HEK293T (cell line): ENCODE results near the gene HMCN2.

ENCODE experiments used
- ARNT ChIP-seq: fragments of 450-650 bp; IDR thresholded peaks from 2 replicates; pipeline ENCODE4 v1.6.1; 2017; ENCODE audit warnings: mild to moderate bottlenecking
- BHLHE40 ChIP-seq: fragments of 450-650 bp; IDR thresholded peaks from 2 replicates; pipeline ENCODE4 v1.6.1; 2016; ENCODE audit warnings: mild to moderate bottlenecking, moderate library complexity, borderline replicate concordance
- CTBP1 ChIP-seq: fragments of 450-650 bp; IDR thresholded peaks from 2 replicates; pipeline ENCODE4 v1.6.1; 2016; ENCODE audit warnings: borderline replicate concordance
- ELF4 ChIP-seq: fragments of 450-650 bp; IDR thresholded peaks from 2 replicates; pipeline ENCODE4 v1.6.1; 2017; ENCODE audit warnings: antibody characterized with exemption
- FOXA1 ChIP-seq: fragments of 450-650 bp; IDR thresholded peaks from 2 replicates; pipeline ENCODE4 v1.6.1; 2016; ENCODE audit warnings: mild to moderate bottlenecking
- FOXK2 ChIP-seq: fragments of 450-650 bp; IDR thresholded peaks from 2 replicates; pipeline ENCODE4 v1.6.1; 2016; ENCODE audit warnings: mild to moderate bottlenecking
- FOXM1 ChIP-seq: fragments of 450-650 bp; IDR thresholded peaks from 2 replicates; pipeline ENCODE4 v1.6.1; 2017; ENCODE audit warnings: mild to moderate bottlenecking, borderline replicate concordance
- HDGF ChIP-seq: fragments of 450-650 bp; IDR thresholded peaks from 2 replicates; pipeline ENCODE4 v1.6.1; 2017; ENCODE audit warnings: antibody characterized with exemption, borderline replicate concordance
- NFRKB ChIP-seq: fragments of 450-650 bp; IDR thresholded peaks from 2 replicates; pipeline ENCODE4 v1.6.1; 2016; ENCODE audit warnings: mild to moderate bottlenecking, moderate library complexity
- SP1 ChIP-seq: fragments of 450-650 bp; IDR thresholded peaks from 2 replicates; pipeline ENCODE4 v1.6.1; 2017
- SUZ12 ChIP-seq: fragments of 450-650 bp; IDR thresholded peaks from 2 replicates; pipeline ENCODE4 v1.6.1; 2016; ENCODE audit warnings: mild to moderate bottlenecking
- TARDBP ChIP-seq: fragments of 450-650 bp; IDR thresholded peaks from 2 replicates; pipeline ENCODE4 v1.6.1; 2016
- ZNF384 ChIP-seq: fragments of 450-650 bp; IDR thresholded peaks from 2 replicates; pipeline ENCODE4 v1.6.1; 2016
- TF ChIP-seq, protein P1 (sequence below): fragments of 450-650 bp; IDR thresholded peaks from 2 replicates; pipeline ENCODE4 v1.6.1; 2016

DNA sequence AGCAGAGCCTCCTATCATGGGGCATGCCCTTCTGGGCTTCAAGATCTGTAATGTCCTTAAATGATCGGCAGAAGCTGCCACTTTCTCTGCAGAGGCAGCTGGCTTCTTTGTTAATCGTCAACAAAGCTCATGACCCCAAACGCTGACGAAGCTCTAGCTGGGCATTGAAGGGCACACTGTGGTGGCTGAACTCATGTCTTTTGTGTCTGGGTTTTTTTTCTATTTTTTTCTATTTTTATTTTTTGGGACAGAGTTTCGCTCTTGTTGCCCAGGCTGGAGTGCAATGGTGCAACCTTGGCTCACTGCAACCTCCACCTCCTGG lies 114.0 kb downstream of the HMCN2 start:
- TF ChIP-seq FOXM1 (no peak), SUZ12 (no peak), SP1 (no peak), ELF4 (no peak), ARNT (no peak), BHLHE40 (no peak), NFRKB (no peak), FOXA1 (no peak), ZNF384 (no peak), CTBP1 (no peak), FOXK2 (no peak), TARDBP (no peak), HDGF (no peak)
- TF ChIP-seq, protein P1, sequence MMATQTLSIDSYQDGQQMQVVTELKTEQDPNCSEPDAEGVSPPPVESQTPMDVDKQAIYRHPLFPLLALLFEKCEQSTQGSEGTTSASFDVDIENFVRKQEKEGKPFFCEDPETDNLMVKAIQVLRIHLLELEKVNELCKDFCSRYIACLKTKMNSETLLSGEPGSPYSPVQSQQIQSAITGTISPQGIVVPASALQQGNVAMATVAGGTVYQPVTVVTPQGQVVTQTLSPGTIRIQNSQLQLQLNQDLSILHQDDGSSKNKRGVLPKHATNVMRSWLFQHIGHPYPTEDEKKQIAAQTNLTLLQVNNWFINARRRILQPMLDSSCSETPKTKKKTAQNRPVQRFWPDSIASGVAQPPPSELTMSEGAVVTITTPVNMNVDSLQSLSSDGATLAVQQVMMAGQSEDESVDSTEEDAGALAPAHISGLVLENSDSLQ: no peak
